IMR-90 (cell line): ENCODE results near the gene ARMH4. TPM values are rescaled to one million over a fixed set of nuclear protein-coding genes. Genes with fewer than 3 reads are reported as not detected.

Experiments used
- ATAC-seq: fragments of 200-7000 bp; cut with Tn5 transposase; 2 replicates; pipeline ENCODE4 v1.9.1; 2020; ENCODE audit warnings: low read depth, mild to moderate bottlenecking, moderate library complexity
- BruUV-seq: library from RNA; stranded (reverse); fragments of 400-500 nt; replicated peaks from 2 replicates; lab custom pipeline; 2021; lab: Mats Ljungman, UMichigan
- CTCF ChIA-PET: fragments of 300-600 bp; formaldehyde crosslinking; extraction: SDS; loops from one replicate; lab custom pipeline; 2021; ENCODE audit warnings: antibody characterized with exemption; lab: Yijun Ruan, JAX
- POLR2A ChIA-PET: fragments of 300-600 bp; sonication (Branson Sonifier 250); formaldehyde crosslinking; loops from one replicate; lab custom pipeline; 2022; ENCODE audit warnings: antibody characterized with exemption; ENCODE audit not compliant: unreplicated experiment; lab: Charles Lee
- DNase-seq: peaks from one replicate; pipeline ENCODE4 v3.0.0; 2013
- H2AFZ ChIP-seq: replicated peaks from 2 replicates; pipeline ENCODE3; 2013; ENCODE audit warnings: low read length, mild to moderate bottlenecking; ENCODE audit not compliant: poor library complexity
- H2AK5ac ChIP-seq: 2 replicates; pipeline ENCODE4 v1.6.1; 2013; ENCODE audit warnings: low read depth, low read length, inconsistent platforms
- H2AK9ac ChIP-seq: replicated peaks from 2 replicates; pipeline ENCODE3; 2013; ENCODE audit warnings: mild to moderate bottlenecking, low read depth, low read length, moderate library complexity; ENCODE audit not compliant: poor library complexity
- H2BK120ac ChIP-seq: 2 replicates; pipeline ENCODE4 v1.6.1; 2013; ENCODE audit warnings: low read depth, low read length, inconsistent platforms
- H2BK15ac ChIP-seq: 3 replicates; pipeline ENCODE4 v1.6.1; 2013; ENCODE audit warnings: low read depth, low read length, inconsistent platforms
- H2BK20ac ChIP-seq: 2 replicates; pipeline ENCODE4 v1.6.1; 2013; ENCODE audit warnings: low read depth, mild to moderate bottlenecking, inconsistent platforms, low read length, moderate library complexity
- H2BK5ac ChIP-seq: 2 replicates; pipeline ENCODE4 v1.6.1; 2013; ENCODE audit warnings: mild to moderate bottlenecking, low read depth, low read length, inconsistent platforms; ENCODE audit not compliant: poor library complexity, severe bottlenecking
- H3K14ac ChIP-seq: replicated peaks from 2 replicates; pipeline ENCODE4 v1.6.1; 2013; ENCODE audit warnings: low read depth, low read length, inconsistent platforms
- H3K18ac ChIP-seq: 2 replicates; pipeline ENCODE4 v1.6.1; 2013; ENCODE audit warnings: low read depth, low read length, control low read depth
- H3K23ac ChIP-seq: 2 replicates; pipeline ENCODE4 v1.6.1; 2013; ENCODE audit warnings: low read depth, low read length, inconsistent platforms
- H3K27ac ChIP-seq: 2 replicates; pipeline ENCODE4 v1.5.1; 2013; ENCODE audit warnings: mild to moderate bottlenecking, control low read depth, low read length; ENCODE audit not compliant: insufficient read depth
- H3K27me3 ChIP-seq: 2 replicates; pipeline ENCODE4 v1.6.1; 2013; ENCODE audit warnings: low read length; ENCODE audit not compliant: control insufficient read depth, insufficient read depth
- H3K36me3 ChIP-seq: 2 replicates; pipeline ENCODE4 v1.6.1; 2013; ENCODE audit warnings: low read length, mixed read lengths; ENCODE audit not compliant: control insufficient read depth, insufficient read depth
- H3K4ac ChIP-seq: 2 replicates; pipeline ENCODE4 v1.6.1; 2013; ENCODE audit warnings: low read depth, low read length, inconsistent platforms
- H3K4me1 ChIP-seq: 2 replicates; pipeline ENCODE4 v1.6.1; 2013; ENCODE audit warnings: low read length, mixed read lengths; ENCODE audit not compliant: control insufficient read depth, insufficient read depth
- H3K4me2 ChIP-seq: 2 replicates; pipeline ENCODE4 v1.6.1; 2013; ENCODE audit warnings: low read depth, mild to moderate bottlenecking, control low read depth, low read length, moderate library complexity
- H3K4me3 ChIP-seq: 2 replicates; pipeline ENCODE4 v1.5.1; 2013; ENCODE audit warnings: low read depth, mild to moderate bottlenecking, control low read depth, low read length, moderate library complexity; ENCODE audit not compliant: insufficient read depth
- H3K56ac ChIP-seq: 2 replicates; pipeline ENCODE4 v1.6.1; 2013; ENCODE audit warnings: low read length, inconsistent platforms; ENCODE audit not compliant: insufficient read depth; ENCODE audit errors: extremely low read depth
- H3K79me1 ChIP-seq, 2 experiments: 2 replicates each; pipeline ENCODE4 v1.6.1; 2013; ENCODE audit warnings: low read length in 2 of 2, inconsistent platforms in 1 of 2, low read depth in 1 of 2
- H3K9ac ChIP-seq: 2 replicates; pipeline ENCODE4 v1.6.1; 2013; ENCODE audit warnings: low read depth, low read length, control low read depth
- H3K9me1 ChIP-seq: 2 replicates; pipeline ENCODE4 v1.6.1; 2013; ENCODE audit warnings: low read length, inconsistent platforms; ENCODE audit not compliant: insufficient read depth
- H3K9me3 ChIP-seq: 2 replicates; pipeline ENCODE4 v1.6.1; 2013; ENCODE audit warnings: low read length; ENCODE audit not compliant: control insufficient read depth, insufficient read depth
- H4K20me1 ChIP-seq: 2 replicates; pipeline ENCODE4 v1.6.1; 2013; ENCODE audit warnings: low read length, inconsistent platforms; ENCODE audit not compliant: insufficient read depth
- H4K5ac ChIP-seq: 2 replicates; pipeline ENCODE4 v1.6.1; 2013; ENCODE audit warnings: mild to moderate bottlenecking, low read depth, low read length, control low read depth
- H4K8ac ChIP-seq, 2 experiments: 2 replicates each; pipeline ENCODE4 v1.6.1; 2013; ENCODE audit warnings: low read depth in 2 of 2, low read length in 2 of 2, control low read depth in 1 of 2, inconsistent platforms in 1 of 2
- H4K91ac ChIP-seq: 2 replicates; pipeline ENCODE4 v1.6.1; 2013; ENCODE audit warnings: low read depth, low read length, inconsistent platforms; ENCODE audit not compliant: insufficient read depth
- MAFK ChIP-seq: IDR thresholded peaks from 2 replicates; pipeline ENCODE4 v1.6.1; 2012; ENCODE audit warnings: low read depth, low read length, improper control_type of control experiment
- POLR2A ChIP-seq: IDR thresholded peaks from 2 replicates; pipeline ENCODE4 v1.6.1; 2012; ENCODE audit warnings: mild to moderate bottlenecking, low read depth, low read length
- WGBS, 2 experiments: methylation state at CpG; one replicate each; pipeline versions ENCODE4 v1.1.5 to v1.1.7; 2013; ENCODE audit warnings: missing lambda C conversion rate in 2 of 2; ENCODE audit not compliant: insufficient read length in 1 of 2; ENCODE audit errors: extremely low coverage in 2 of 2; 5-methylcytosine and 5-hydroxymethylcytosine counted together
- dilution Hi-C: fragments of 300-500 bp; cut with HindIII; formaldehyde crosslinking; loops from one replicate; pipeline ENCODE4 v1.14.3; 2018; ENCODE audit warnings: low sequenced_read_pairs; ENCODE audit not compliant: unreplicated experiment
- in situ Hi-C: fragments of 300-500 bp; cut with MboI; formaldehyde crosslinking; loops from 3 replicates; pipeline ENCODE4 v1.14.3; 2019; ENCODE audit warnings: low sequenced_read_pairs, inconsistent platforms, mixed read lengths
- intact Hi-C: fragments of 100-400 bp; cut with micrococcal nuclease; formaldehyde crosslinking; loops from 2 replicates; pipeline ENCODE4 v1.10.0; 2022
- polyA plus RNA-seq, 3 experiments: library from polyadenylated mRNA; depleted of rRNA; stranded (reverse); fragments of >200 nt; gene quantifications; 2 replicates each; pipeline ENCODE4 v1.2.3, GENCODE V29; 2012; ENCODE audit warnings: low replicate concordance in 1 of 3
- total RNA-seq: library from RNA; depleted of rRNA; stranded (reverse); fragments of >200 nt; gene quantifications from 2 replicates; pipeline ENCODE4 v1.2.3, GENCODE V29; 2012

The ARMH4 gene
- total and polyA plus RNA-seq, 2 of the 4 experiments (the other 2 are of a cell fraction) = 4.6 to 5.6 TPM

DNA sequence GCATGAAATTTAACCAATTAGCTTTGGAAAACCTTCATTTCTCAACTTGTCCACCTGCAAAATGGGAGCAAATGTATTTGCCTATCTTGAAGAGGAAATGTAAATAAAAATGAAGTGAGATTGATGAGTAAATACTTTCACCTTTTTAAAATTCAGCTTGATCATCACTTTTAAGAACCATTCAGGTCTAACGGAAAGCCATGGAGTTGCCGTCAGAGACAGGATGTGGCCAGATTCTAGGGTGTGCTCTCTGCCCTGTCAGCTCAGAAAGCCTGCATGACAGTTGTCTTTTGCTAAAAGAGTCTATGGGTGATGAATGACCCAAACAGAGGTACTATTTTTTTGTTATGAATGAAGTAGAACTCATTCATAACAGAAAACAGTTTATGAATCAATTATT is 181.8 kb downstream of the ARMH4 start:
- Histone ChIP-seq H4K20me1 (no peaks in the 10 kb centered on the region), H3K9me1 (no peaks in the 10 kb centered on the region), H2AFZ (no peak overlapping the region), H4K5ac (no peak overlapping the region), H3K4ac (no peak overlapping the region), H2AK5ac (no peak overlapping the region), H3K4me3 (no peak overlapping the region), H3K79me1 (no peaks in the 10 kb centered on the region), H4K8ac (no peak overlapping the region), H3K27me3 (no peaks in the 10 kb centered on the region), H3K9ac (no peak overlapping the region), H3K9me3 (no peaks in the 10 kb centered on the region), H3K36me3 (no peaks in the 10 kb centered on the region), H3K23ac (no peak overlapping the region), H4K91ac (no peak overlapping the region), H3K4me1 (no peaks in the 10 kb centered on the region), H2BK20ac (no peak overlapping the region), H3K18ac (no peak overlapping the region), H2BK5ac (no peak overlapping the region), H2AK9ac (no peak overlapping the region), H3K56ac (no peak overlapping the region), H2BK120ac (no peak overlapping the region), H3K14ac (no peak overlapping the region), H3K27ac (no peak overlapping the region), H3K4me2 (no peak overlapping the region), H2BK15ac (no peak overlapping the region)
- ChIA-PET POLR2A (no interaction called here), CTCF (no interaction called here)
- dilution Hi-C loops (no loop called here), in situ Hi-C loops (no loop called here), intact Hi-C loops (no loop called here)
- peak; percentile 40 for TF ChIP-seq MAFK
- no peak for TF ChIP-seq POLR2A
- DNase-seq = no peak
- ATAC-seq = no peak
- WGBS, 2 experiments = no CpG with 5 or more reads among the region's 2 CpGs
- no TSS peak for BruUV-seq
